ENCODE data around the gene PAX2. TPM values are rescaled to one million over a fixed set of nuclear protein-coding genes. Genes with fewer than 3 reads are reported as not detected.
A peak's percentile ranks its signal among the peaks of the same experiment; 100 is the strongest.

PAX2 gene
- total RNA-seq, 2 experiments from 2014 or later, result not detected

GRCh38 chr10:100868382-100868781, 123.0 kb downstream of the PAX2 start:
- H3K9me3 Mint-ChIP-seq, result no peaks in the 10 kb centered on the region
- intact Hi-C loops (cut with micrococcal nuclease), result no loop called here
- H3K4me3 Mint-ChIP-seq, result no peak overlapping the region
- TF ChIP-seq CTCF (IDR thresholded peaks at IDR 0.05), result no peak
- no peak for ATAC-seq
- H3K27me3 Mint-ChIP-seq, result peaks cover 25% of the 10 kb centered on the region
- CTCF ChIA-PET, result interaction anchor here (2.6 kb wide), 1 partner anchor 10 kb away, joined by 10 read pairs; no protein-coding TSS in a partner anchor
- no peak for DNase-seq
- POLR2A ChIA-PET, result no interaction called here
- H3K27ac Mint-ChIP-seq, result no peak overlapping the region
- H3K36me3 Mint-ChIP-seq (ENCODE audit: low read depth), result no peaks in the 10 kb centered on the region
- no peaks in the 10 kb centered on the region for H3K4me1 Mint-ChIP-seq (ENCODE audit: low read depth)

- ATAC-seq (no peak), DNase-seq (no peak)
- no peak for TF ChIP-seq CTCF (IDR thresholded peaks at IDR 0.05)
- Mint-ChIP-seq H3K4me1 (ENCODE audit: low read depth) (no peaks in the 10 kb centered on the region), H3K36me3 (ENCODE audit: low read depth) (no peaks in the 10 kb centered on the region), H3K27me3 (peaks cover 22% of the 10 kb centered on the region), H3K9me3 (no peaks in the 10 kb centered on the region), H3K4me3 (no peak overlapping the region), H3K27ac (no peak overlapping the region)
- POLR2A ChIA-PET, result no interaction called here
- intact Hi-C loops (cut with micrococcal nuclease), result no loop called here
- CTCF ChIA-PET, result interaction anchor here (1.0 kb wide), 1 partner anchor 9 kb away, joined by 4 read pairs; no protein-coding TSS in a partner anchor
These were observed 124.0 kb downstream of the PAX2 start for GRCh38 chr10:100869399-100869798.

- peak; percentile 87 for ATAC-seq
- no peaks in the 10 kb centered on the region for H3K36me3 Mint-ChIP-seq (ENCODE audit: low read depth)
- intact Hi-C loops (cut with micrococcal nuclease), result loop anchor here (5.0 kb wide), 2 partner anchors 120 to 200 kb away; no protein-coding TSS in a partner anchor
- no peaks in the 10 kb centered on the region for H3K9me3 Mint-ChIP-seq
- peak; percentile 69 for TF ChIP-seq CTCF (IDR thresholded peaks at IDR 0.05)
- no peak overlapping the region for H3K4me3 Mint-ChIP-seq
- no peak overlapping the region for H3K27ac Mint-ChIP-seq
- peak; percentile 78 for DNase-seq
- H3K27me3 Mint-ChIP-seq, result peaks cover 8% of the 10 kb centered on the region
- H3K4me1 Mint-ChIP-seq (ENCODE audit: low read depth), result no peaks in the 10 kb centered on the region
- CTCF ChIA-PET, result interaction anchor here (0.8 to 3.6 kb wide), 23 partner anchors 9 to 346 kb away, joined by 3 to 40 read pairs (median 3); no protein-coding TSS in a partner anchor
- POLR2A ChIA-PET, result no interaction called here
These were observed 126.8 kb downstream of the PAX2 start for GRCh38 chr10:100872034-100872791.

GRCh38 chr10:100873146-100873826, 127.9 kb downstream of the PAX2 start:
- Mint-ChIP-seq H3K27me3 (peaks cover 8% of the 10 kb centered on the region), H3K9me3 (no peaks in the 10 kb centered on the region), H3K27ac (no peak overlapping the region), H3K4me1 (ENCODE audit: low read depth) (no peaks in the 10 kb centered on the region), H3K36me3 (ENCODE audit: low read depth) (no peaks in the 10 kb centered on the region), H3K4me3 (no peak overlapping the region)
- no peak for ATAC-seq
- POLR2A ChIA-PET, result no interaction called here
- intact Hi-C loops (cut with micrococcal nuclease), result loop anchor here (5.0 kb wide), 2 partner anchors 121 to 201 kb away; no protein-coding TSS in a partner anchor
- DNase-seq, result no peak
- CTCF ChIA-PET, result interaction anchor here (1.3 to 3.6 kb wide), 5 partner anchors 13 to 311 kb away, joined by 3 to 40 read pairs (median 10); no protein-coding TSS in a partner anchor
- no peak for TF ChIP-seq CTCF (IDR thresholded peaks at IDR 0.05)
